HCT116 (cell line): Measurements from ENCODE around the gene PRRT1B. TPM values are rescaled to one million over a fixed set of nuclear protein-coding genes. Genes with fewer than 3 reads are reported as not detected.

Source experiments
- ATAC-seq: fragments of 200-7000 bp; cut with Tn5 transposase; 2 replicates; pipeline ENCODE4 v1.9.1; 2020; ENCODE audit warnings: mild to moderate bottlenecking, moderate library complexity
- BruUV-seq: library from RNA; stranded (reverse); fragments of 400-500 nt; replicated peaks from 2 replicates; lab custom pipeline; 2021; lab: Mats Ljungman, UMichigan
- CTCF ChIA-PET: fragments of 300-600 bp; sonication (Branson Sonifier 250); formaldehyde crosslinking; loops from one replicate; lab custom pipeline; 2021; ENCODE audit warnings: antibody characterized with exemption; lab: Charles Lee
- POLR2A ChIA-PET: fragments of 300-600, 350-600 bp; sonication (Branson Sonifier 250); formaldehyde crosslinking; loops from one replicate; lab custom pipeline; 2021; ENCODE audit warnings: antibody characterized with exemption; lab: Charles Lee
- RAD21 ChIA-PET, 2 experiments: fragments of 300-600 bp; sonication (Branson Sonifier 250); formaldehyde crosslinking; loops; one replicate each; lab custom pipeline; 2023; ENCODE audit warnings: low total read pairs in 2 of 2; ENCODE audit not compliant: uncharacterized antibody in 2 of 2, unreplicated experiment in 2 of 2, low non-redundant PET in 1 of 2; lab: Charles Lee
- DNase-seq: peaks from one replicate; pipeline ENCODE4 v3.0.0-alpha.2; 2010; ENCODE audit warnings: low read depth, low spot score
- H2AFZ ChIP-seq: fragments of 200-600 bp; shearing (Covaris generic), sonication (generic); 2 replicates; pipeline ENCODE4 v1.6.1; 2017; ENCODE audit warnings: low read depth, mixed run types, mixed read lengths, antibody characterized with exemption, low read length; ENCODE audit not compliant: poor library complexity, severe bottlenecking
- H3K27ac ChIP-seq: 2 replicates; pipeline ENCODE4 v1.5.1; 2012; ENCODE audit warnings: low read depth, low read length
- H3K27me3 ChIP-seq: fragments of 200-600 bp; sonication (generic); 2 replicates; pipeline ENCODE4 v1.6.1; 2016; ENCODE audit warnings: mixed run types, low read length, mixed read lengths; ENCODE audit not compliant: insufficient read depth
- H3K36me3 ChIP-seq, 2 experiments: fragments of 200-500 bp in 1 of 2; fragments of 200-600 bp in 1 of 2; sonication (Bioruptor generic) in 1 of 2; sonication (generic) in 1 of 2; 2 replicates each; pipeline versions ENCODE4 v1.5.1 to v1.6.1; 2014 to 2016; ENCODE audit warnings: low read length in 2 of 2, inconsistent platforms in 1 of 2, mixed read lengths in 1 of 2, mixed run types in 1 of 2; ENCODE audit not compliant: insufficient read depth in 2 of 2, control insufficient read depth in 1 of 2
- H3K4me1 ChIP-seq, 2 experiments: fragments of 200-600 bp in 1 of 2; sonication (generic) in 1 of 2; 2 replicates each; pipeline versions ENCODE4 v1.5.1 to v1.6.1; 2012 to 2017; ENCODE audit warnings: low read length in 2 of 2, inconsistent platforms in 1 of 2, mild to moderate bottlenecking in 1 of 2, mixed read lengths in 1 of 2, mixed run types in 1 of 2, moderate library complexity in 1 of 2; ENCODE audit not compliant: insufficient read depth in 2 of 2, control insufficient read depth in 1 of 2
- H3K4me2 ChIP-seq: fragments of 200-600 bp; sonication (generic); 2 replicates; pipeline ENCODE4 v1.6.1; 2017; ENCODE audit warnings: mixed run types, low read length, mixed read lengths
- H3K4me3 ChIP-seq, 2 experiments: fragments of 200-600 bp in 1 of 2; sonication (generic) in 1 of 2; replicated peaks in 1 of 2; 2 replicates each; pipeline ENCODE4 v1.5.1; 2011 to 2016; ENCODE audit warnings: low read length in 2 of 2, control low read depth in 1 of 2, low read depth in 1 of 2, mild to moderate bottlenecking in 1 of 2, mixed read lengths in 1 of 2, mixed run types in 1 of 2
- H3K79me2 ChIP-seq: fragments of 200-600 bp; sonication (generic); 2 replicates; pipeline ENCODE4 v1.6.1; 2017; ENCODE audit warnings: mild to moderate bottlenecking, mixed run types, low read length, moderate library complexity, mixed read lengths; ENCODE audit not compliant: insufficient read depth
- H3K9ac ChIP-seq: fragments of 200-600 bp; sonication (generic); 2 replicates; pipeline ENCODE4 v1.6.1; 2016; ENCODE audit warnings: low read length, mixed read lengths
- H3K9me2 ChIP-seq: fragments of 200-600 bp; sonication (generic), shearing (Covaris generic); 2 replicates; pipeline ENCODE4 v1.6.1; 2017; ENCODE audit warnings: mixed run types, mild to moderate bottlenecking, moderate library complexity; ENCODE audit not compliant: insufficient read depth
- H3K9me3 ChIP-seq, 2 experiments: fragments of 200-500 bp in 1 of 2; fragments of 200-600 bp in 1 of 2; sonication (Bioruptor generic) in 1 of 2; sonication (generic) in 1 of 2; 2 replicates each; pipeline ENCODE4 v1.6.1; 2014 to 2017; ENCODE audit warnings: low read length in 2 of 2, mixed read lengths in 2 of 2, inconsistent platforms in 1 of 2, low read depth in 1 of 2, mild to moderate bottlenecking in 1 of 2, mixed run types in 1 of 2, moderate library complexity in 1 of 2; ENCODE audit not compliant: control insufficient read depth in 1 of 2, insufficient read depth in 1 of 2
- H4K20me1 ChIP-seq: fragments of 200-600 bp; sonication (generic), shearing (Covaris generic); 2 replicates; pipeline ENCODE4 v1.6.1; 2017; ENCODE audit warnings: mixed run types, mild to moderate bottlenecking, moderate library complexity; ENCODE audit not compliant: insufficient read depth
- CTCF ChIP-seq, 3 experiments: fragments of 200-600 bp in 1 of 3; sonication (generic) in 1 of 3; IDR thresholded peaks in 2 of 3; conservative IDR thresholded peaks in 1 of 3; 2 replicates each; pipeline ENCODE4 v1.5.1; 2012 to 2017; ENCODE audit warnings: low read depth in 2 of 3, low read length in 2 of 3, antibody characterized with exemption in 1 of 3, borderline replicate concordance in 1 of 3, control low read depth in 1 of 3, mild to moderate bottlenecking in 1 of 3, mixed read lengths in 1 of 3, mixed run types in 1 of 3, moderate library complexity in 1 of 3; ENCODE audit not compliant: insufficient read depth in 1 of 3
- RAD21 ChIP-seq: IDR thresholded peaks from 2 replicates; pipeline ENCODE4 v1.6.1; 2012; ENCODE audit warnings: low read depth, mild to moderate bottlenecking
- REST ChIP-seq: IDR thresholded peaks from 2 replicates; pipeline ENCODE4 v1.6.1; 2012; ENCODE audit warnings: low read depth
- YY1 ChIP-seq: IDR thresholded peaks from 2 replicates; pipeline ENCODE4 v1.6.1; 2011; ENCODE audit warnings: low read length, low read depth, moderate library complexity, mild to moderate bottlenecking; ENCODE audit not compliant: insufficient replicate concordance; ENCODE audit errors: extremely low read depth
- ZFX ChIP-seq: fragments of 450-650 bp; IDR thresholded peaks from 2 replicates; pipeline ENCODE4 v1.6.1; 2017
- ZNF274 ChIP-seq: fragments of 200-500 bp; sonication (Bioruptor generic); IDR thresholded peaks from 2 replicates; pipeline ENCODE4 v1.6.1; 2014; ENCODE audit warnings: mild to moderate bottlenecking, low read depth, low read length, inconsistent platforms
- intact Hi-C: fragments of 100-400 bp; cut with micrococcal nuclease; formaldehyde crosslinking; loops from 2 replicates; pipeline ENCODE4 v1.10.0; 2022
- total RNA-seq: library from RNA; stranded (reverse); gene quantifications from one replicate; pipeline ENCODE4 v1.2.1, GENCODE V29; 2021; ENCODE audit not compliant: unreplicated experiment

Gene PRRT1B
- total RNA-seq, 1 experiment from 2014 or later: not detected

GRCh38 chr9:131530920-131531832 is 14.1 kb upstream of the PRRT1B start, which contains the start of gene UCK1:
TSS of gene UCK1 (minus strand) at chr9:131531263. CDS start at chr9:131531174, 89 bp downstream.
- peaks cover 11% of the 10 kb centered on the region; the same call in 1 of the 2 replicates for H3K79me2 ChIP-seq
- DNase-seq (peak; percentile 27), ATAC-seq (peak; percentile 92)
- intact Hi-C loops: no loop called here
- BruUV-seq: no TSS peak
- no peaks in the 10 kb centered on the region for H3K9me2 ChIP-seq
- RAD21 ChIA-PET: interaction anchor here in 1 of 2 experiments (0.9 kb wide), 1 partner anchor 182 kb away, joined by 3 read pairs; no protein-coding TSS in a partner anchor
- peak within 1 kb of the TSS; percentile 90 for H3K4me2 ChIP-seq
- H3K36me3 ChIP-seq: peaks cover 4 to 15% of the 10 kb centered on the region in 2 experiments; a peak in 3 of 4 replicates
- no peaks in the 10 kb centered on the region for H3K9me3 ChIP-seq
- peak within 1 kb of the TSS; percentile 68 for H3K9ac ChIP-seq
- H3K4me3 ChIP-seq: peak within 1 kb of the TSS; percentile 65 to 75
- H3K4me1 ChIP-seq: peaks cover 0 to 13% of the 10 kb centered on the region in 2 experiments; a peak in 1 of 4 replicates
- CTCF ChIA-PET: no interaction called here
- peak; percentile 87 for TF ChIP-seq ZFX
- no peak for TF ChIP-seq YY1
- POLR2A ChIA-PET: no interaction called here
- peak within 1 kb of the TSS; percentile 49 for H3K27ac ChIP-seq
- H3K27me3 ChIP-seq: no peaks in the 10 kb centered on the region
- H2AFZ ChIP-seq: no peak within 1 kb of the TSS
- no peaks in the 10 kb centered on the region for H4K20me1 ChIP-seq

- Histone ChIP-seq H3K9me2 (no peaks in the 10 kb centered on the region), H3K27me3 (no peaks in the 10 kb centered on the region), H3K36me3 (no peaks in the 10 kb centered on the region), H3K9ac (no peak overlapping the region), H3K27ac (no peak overlapping the region), H3K4me1 (peaks cover 0 to 12% of the 10 kb centered on the region in 2 experiments; a peak in 1 of 4 replicates), H3K9me3 (no peaks in the 10 kb centered on the region), H4K20me1 (no peaks in the 10 kb centered on the region), H3K79me2 (peaks cover 8% of the 10 kb centered on the region; the same call in 1 of the 2 replicates), H2AFZ (no peak overlapping the region), H3K4me3 (no peak overlapping the region), H3K4me2 (no peak overlapping the region)
- intact Hi-C loops: no loop called here
- ChIA-PET POLR2A (no interaction called here), RAD21 (no interaction called here), CTCF (no interaction called here)
- no peak for DNase-seq
- TF ChIP-seq RAD21 (no peak), CTCF (IDR thresholded peaks at IDR 0.05 in 2 of 3, conservative IDR thresholded peaks at IDR 0.05 in 1 of 3; ENCODE audit: borderline replicate concordance in 1 of 3, insufficient read depth in 1 of 3, low read depth in 2 of 3, low read length in 2 of 3) (no peak), ZNF274 (no peak), REST (no peak)
- no TSS peak for BruUV-seq
- no peak for ATAC-seq
Measured at GRCh38 chr9:131534721-131535237, 10.5 kb upstream of the PRRT1B start.
